ENCODE measurements around the gene CASR.

The CASR gene

GRCh38 chr3:122257644-122258364 is 74.3 kb downstream of the CASR start:
- no peak for DNase-seq (ENCODE audit: low spot score)

DNA sequence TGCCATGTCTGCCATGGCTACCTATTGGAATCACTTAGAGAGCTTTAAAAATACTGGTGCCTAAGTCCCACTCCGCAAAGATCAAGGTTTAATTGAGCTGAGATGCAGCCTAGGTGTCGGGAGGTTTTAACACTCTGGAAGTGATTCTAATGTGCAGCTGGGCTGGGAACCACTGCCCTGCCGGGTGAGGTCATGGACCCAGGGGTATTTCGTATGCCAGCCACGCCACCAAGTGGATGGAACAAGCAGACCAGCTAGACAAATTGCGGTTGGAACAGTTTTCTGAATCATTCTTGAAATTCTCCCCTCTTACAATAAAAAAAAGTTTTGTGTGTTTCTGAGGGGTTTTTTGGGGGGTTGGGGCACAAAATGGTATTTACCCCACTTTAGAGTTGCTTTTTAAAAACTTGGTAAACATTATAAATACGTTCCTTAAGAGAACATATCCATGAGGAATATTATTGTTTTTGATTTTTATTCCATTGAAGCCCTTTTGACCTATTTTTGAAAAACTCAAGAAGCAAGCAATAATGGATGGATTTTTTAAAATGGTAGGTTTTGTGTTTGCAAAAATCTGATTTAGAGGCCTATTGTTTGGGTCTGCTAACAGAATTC is 75.4 kb downstream of the CASR start:
- peak; percentile 85 for DNase-seq (ENCODE audit: low spot score)

DNA sequence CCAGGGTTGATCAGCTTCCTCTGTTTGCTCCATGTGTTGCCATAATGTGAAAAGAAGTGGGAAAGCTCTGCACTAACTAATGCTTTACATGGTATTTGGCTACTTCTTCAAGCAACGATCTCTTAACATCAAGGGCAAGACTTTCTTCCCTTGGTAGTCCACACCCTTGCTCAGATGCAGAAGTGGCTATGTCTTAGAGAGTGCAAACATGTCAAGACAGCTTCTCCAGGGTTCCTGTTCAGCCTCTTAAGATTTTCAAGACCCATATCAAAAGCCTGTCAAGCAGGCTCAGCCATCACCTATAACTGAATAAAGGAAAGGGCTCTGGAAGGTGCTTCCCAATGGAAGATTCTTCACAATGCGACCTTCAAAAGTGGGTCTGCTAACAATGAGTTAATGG is 76.7 kb downstream of the CASR start:
- DNase-seq (ENCODE audit: low spot score) = no peak

DNA sequence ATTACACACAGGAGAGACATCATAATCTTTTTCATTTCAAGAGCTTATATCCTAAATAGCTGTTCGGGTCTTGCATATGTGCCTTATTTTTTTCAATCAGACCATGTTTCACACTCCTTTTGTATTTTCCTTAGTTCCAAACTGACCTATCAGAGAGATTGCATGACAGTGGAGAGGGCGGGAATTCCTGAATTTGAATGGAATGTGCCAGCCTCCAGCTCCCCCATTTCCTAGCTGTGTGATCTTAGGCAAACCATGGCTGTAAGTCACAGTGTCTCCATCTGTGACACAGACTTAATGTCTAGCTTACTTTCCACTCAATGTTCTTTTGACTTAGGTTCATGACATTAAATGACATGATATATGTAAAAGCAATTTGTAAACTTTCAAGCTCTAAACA is 79.6 kb downstream of the CASR start:
- no peak for DNase-seq (ENCODE audit: low spot score)

GRCh38 chr3:122263974-122264588 is 80.6 kb downstream of the CASR start:
- DNase-seq (ENCODE audit: low spot score) = no peak

DNA sequence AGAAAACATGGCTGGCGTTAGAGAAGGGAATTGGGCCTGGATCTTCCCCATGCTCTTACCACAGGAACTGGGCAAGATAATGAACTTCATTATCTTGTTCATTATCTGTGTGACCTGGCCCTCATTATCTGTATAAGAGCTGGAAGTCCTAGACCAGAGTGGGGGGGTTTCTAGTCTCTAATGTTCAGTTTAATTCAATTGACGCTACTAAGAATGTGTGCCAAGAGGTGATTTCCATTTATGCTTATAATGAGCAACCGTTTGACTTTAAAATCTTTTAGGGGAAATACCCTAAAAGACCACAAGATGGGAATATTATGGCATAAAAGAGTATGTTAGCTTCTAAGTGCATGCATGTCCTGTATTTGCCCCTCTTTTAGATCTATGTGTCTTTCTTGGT is 82.5 kb downstream of the CASR start:
- DNase-seq (ENCODE audit: low spot score) = no peak

- DNase-seq (ENCODE audit: low spot score) = no peak
Measured at GRCh38 chr3:122268257-122269024, 85.0 kb downstream of the CASR start.

DNA sequence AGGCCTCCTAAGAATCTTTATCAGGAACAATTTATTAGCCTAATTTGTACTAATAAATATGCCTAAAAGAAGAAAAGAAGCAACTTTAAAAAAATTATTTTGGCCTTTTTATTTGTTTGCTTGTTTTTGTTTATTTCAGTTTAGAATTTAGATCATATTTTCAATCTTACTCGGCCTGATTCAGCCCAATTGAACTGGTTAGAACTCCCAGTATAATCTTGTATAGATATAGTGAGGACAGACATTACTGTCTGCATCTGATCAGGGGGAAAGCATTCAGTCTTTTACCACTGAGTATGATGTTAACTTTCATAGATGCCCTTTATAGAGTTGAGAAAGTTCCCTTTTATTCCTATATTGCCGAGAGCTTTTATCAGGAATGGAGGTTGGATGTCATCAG is 85.6 kb downstream of the CASR start:
- no peak for DNase-seq (ENCODE audit: low spot score)

DNA sequence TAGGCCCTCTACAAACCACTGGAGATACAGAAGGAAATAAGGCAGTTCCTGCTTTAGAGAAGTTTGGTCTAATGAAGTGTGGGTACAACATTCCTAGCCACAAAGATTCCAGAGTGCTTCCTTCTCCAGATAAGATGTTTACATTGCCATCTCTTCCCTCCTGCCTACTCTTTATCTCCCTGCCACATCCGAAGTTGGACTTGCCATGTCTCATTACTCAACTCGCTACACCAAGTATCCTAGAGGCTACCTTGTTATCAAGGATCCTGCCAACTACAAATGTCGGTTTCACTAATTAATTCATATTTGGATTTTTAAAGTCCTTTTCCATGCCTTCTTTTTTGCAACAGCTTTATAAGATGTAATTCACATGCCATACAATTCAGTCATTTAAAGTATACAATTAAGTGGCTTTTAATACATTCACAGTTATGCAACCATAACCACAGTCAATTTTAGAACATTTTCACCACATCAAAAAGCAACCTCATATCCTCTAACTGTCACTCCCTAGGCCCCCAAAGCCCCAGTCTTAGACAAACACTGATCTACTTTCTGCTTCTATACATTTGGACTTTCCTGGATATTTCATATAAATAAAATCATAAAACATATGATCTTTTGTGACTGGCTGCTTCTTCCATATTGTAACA is 87.9 kb downstream of the CASR start:
- no peak for DNase-seq (ENCODE audit: low spot score)

- DNase-seq (ENCODE audit: low spot score) = no peak
Measured at GRCh38 chr3:122272879-122273278, 89.4 kb downstream of the CASR start.

DNA sequence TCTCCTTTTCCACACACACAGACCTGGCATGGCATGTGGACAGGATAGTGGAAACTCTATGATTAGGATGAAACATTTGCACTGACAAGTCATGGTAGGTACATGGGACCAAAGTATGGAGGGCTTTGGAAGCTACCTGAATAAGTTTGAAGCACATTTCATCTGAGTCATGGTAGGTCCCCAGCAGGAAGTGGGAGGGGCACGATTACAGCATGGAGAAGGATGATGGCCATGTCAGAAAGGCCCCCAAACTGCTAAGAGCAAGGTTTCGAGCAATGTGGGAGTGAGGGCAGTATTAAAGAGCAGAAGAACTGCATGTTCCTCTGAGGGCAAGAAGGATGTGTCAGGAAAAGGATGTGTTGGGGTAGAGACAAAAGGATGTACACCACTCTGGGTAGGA is 90.0 kb downstream of the CASR start:
- no peak for DNase-seq (ENCODE audit: low spot score)

DNA sequence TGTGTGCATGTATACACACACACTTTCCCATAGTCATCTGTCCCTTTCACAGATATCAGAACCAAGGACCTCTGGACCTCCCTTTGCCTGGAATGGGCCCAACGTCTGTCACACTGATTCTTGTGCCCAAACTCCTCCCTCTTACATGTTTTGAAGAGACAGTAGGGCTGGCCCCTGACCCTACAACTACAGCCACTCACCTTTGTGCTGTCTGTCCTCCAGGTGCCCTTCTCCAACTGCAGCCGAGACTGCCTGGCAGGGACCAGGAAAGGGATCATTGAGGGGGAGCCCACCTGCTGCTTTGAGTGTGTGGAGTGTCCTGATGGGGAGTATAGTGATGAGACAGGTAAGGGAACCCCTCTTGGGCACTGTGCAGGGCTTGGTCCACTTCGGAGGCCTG is 98.4 kb downstream of the CASR start:
- no peak for DNase-seq (ENCODE audit: low spot score)

DNA sequence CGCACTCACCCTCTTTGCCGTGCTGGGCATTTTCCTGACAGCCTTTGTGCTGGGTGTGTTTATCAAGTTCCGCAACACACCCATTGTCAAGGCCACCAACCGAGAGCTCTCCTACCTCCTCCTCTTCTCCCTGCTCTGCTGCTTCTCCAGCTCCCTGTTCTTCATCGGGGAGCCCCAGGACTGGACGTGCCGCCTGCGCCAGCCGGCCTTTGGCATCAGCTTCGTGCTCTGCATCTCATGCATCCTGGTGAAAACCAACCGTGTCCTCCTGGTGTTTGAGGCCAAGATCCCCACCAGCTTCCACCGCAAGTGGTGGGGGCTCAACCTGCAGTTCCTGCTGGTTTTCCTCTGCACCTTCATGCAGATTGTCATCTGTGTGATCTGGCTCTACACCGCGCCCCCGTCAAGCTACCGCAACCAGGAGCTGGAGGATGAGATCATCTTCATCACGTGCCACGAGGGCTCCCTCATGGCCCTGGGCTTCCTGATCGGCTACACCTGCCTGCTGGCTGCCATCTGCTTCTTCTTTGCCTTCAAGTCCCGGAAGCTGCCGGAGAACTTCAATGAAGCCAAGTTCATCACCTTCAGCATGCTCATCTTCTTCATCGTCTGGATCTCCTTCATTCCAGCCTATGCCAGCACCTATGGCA is 100.5 kb downstream of the CASR start:
- no peak for DNase-seq (ENCODE audit: low spot score)

GRCh38 chr3:122284486-122284885 is 101.0 kb downstream of the CASR start:
- DNase-seq (ENCODE audit: low spot score) = no peak

DNA sequence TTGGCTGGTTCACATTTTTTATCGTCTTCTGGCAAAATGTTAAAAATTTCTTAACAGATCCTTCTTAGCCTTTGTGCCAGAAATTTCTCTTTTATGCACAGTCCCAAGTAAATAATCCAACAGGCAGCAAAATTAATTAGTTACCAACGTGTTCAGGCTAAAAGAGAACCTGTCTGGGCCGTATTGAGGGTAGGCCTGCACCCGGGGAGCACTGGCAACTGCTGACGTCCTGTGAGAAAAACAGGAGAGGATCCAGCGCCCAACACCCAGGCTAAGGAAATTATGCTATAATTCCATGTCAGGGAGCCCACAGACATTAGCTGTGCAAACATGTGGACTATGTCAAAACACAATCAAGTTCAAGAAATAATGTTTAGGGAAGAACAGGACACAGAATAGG is 110.9 kb downstream of the CASR start:
- no peak for DNase-seq (ENCODE audit: low spot score)

DNA sequence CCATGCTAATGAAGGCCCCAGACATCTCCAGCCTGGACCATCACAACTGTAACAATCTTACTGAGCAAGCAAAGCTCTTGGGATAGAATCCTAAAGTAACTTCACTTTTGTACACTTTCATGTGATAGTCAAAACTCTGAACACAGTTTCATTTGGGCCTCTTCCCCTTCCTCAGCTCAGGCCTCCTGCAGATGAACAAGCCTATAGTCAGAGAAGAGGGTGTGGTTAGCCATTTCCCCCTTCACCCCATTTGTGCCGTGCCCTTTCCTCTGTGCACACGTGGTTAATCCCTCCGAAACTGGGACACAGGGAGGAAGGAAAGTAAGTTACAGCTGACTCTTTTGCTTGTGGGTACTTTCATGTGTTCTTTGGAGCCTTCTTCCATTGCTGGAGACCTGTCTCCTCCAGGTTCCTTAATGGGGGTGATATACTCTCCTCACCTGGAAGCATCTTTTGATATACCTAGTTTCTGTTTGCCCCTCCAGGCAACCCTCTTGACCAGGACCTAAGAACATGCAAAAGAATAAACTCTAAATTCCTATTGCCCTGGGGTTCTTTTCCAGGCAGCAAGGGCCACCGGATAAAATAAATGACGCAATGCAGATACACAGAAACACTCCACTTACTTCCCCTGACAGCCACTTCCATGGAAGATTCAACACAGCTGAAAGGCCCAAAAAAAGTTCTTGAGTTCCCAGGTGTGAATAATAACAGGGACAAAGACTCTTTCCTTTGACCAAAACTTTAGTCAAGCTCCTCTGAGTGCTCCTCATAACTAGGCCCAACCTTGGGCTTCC is 112.0 kb downstream of the CASR start:
- DNase-seq (ENCODE audit: low spot score) = no peak

- DNase-seq (ENCODE audit: low spot score) = no peak
Measured at GRCh38 chr3:122298239-122298638, 114.8 kb downstream of the CASR start.

GRCh38 chr3:122299215-122299614 is 115.7 kb downstream of the CASR start:
- DNase-seq (ENCODE audit: low spot score) = no peak

DNA sequence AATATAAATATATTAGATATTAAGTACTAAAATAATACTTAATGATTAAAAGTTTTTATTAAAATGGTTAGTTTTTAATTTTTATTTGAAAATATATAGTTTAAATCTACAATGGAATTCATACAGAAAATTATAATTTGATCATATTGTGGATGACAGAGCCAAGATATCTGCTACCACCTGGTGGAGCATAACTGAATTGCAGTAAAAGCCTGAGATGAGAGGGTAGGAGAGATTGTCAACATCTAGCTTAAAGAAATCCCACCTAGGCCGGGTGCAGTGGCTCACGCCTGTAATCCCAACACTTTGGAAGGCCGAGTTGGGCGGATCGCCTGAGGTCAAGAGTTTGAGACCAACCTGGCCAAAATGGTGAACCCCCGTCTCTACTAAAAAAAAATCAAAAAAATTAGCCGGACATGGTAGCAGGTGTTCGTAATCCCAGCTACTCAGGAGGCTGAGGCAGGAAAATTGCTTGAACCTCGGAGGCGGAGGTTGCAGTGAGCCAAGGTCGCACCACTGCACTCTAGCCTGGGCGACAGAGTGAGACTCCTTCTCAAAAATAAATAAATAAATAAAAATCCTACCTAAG is 116.5 kb downstream of the CASR start:
- no peak for DNase-seq (ENCODE audit: low spot score)

DNA sequence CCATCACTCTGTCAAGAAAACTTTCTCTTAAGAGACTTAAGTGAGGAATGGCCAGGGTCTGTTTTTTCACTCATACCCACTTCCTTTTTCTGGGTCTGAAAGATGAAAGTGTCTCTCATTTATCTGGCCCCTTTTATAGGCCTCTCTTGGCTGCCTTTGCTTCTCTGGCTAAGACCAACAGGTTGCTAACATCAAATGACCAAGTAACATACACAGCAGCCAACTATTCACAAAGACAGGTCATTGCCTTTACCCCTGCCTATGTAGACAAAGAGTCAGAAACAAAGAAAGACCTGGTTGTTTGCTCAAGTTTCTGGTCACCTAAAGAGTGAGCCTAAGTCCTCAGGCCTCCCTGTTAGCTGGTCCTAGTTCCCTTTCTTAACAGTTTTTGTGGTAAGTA is 117.6 kb downstream of the CASR start:
- no peak for DNase-seq (ENCODE audit: low spot score)

Data from GM03348 (cell line).